Measurements from ENCODE around the gene KIAA1958.

- no peak for TF ChIP-seq CTCF (IDR thresholded peaks at IDR 0.05)
- no peak for TF ChIP-seq YY1 (IDR thresholded peaks at IDR 0.05; ENCODE audit: low read depth)
- no peak for TF ChIP-seq EP300 (IDR thresholded peaks at IDR 0.05; ENCODE audit: borderline replicate concordance in 1 of 2, low read depth in 1 of 2, low read length in 1 of 2)
- no peak for TF ChIP-seq GATA2 (CRISPR knock-in tag; IDR thresholded peaks at IDR 0.05)
- TF ChIP-seq TAF1 (IDR thresholded peaks at IDR 0.05; ENCODE audit: borderline replicate concordance, low read depth, low read length): no peak
Observed at GRCh38 chr9:112553256-112553826, 66.7 kb downstream of the KIAA1958 start.
